ENCODE data around the gene EYA2.

EYA2 gene

DNA sequence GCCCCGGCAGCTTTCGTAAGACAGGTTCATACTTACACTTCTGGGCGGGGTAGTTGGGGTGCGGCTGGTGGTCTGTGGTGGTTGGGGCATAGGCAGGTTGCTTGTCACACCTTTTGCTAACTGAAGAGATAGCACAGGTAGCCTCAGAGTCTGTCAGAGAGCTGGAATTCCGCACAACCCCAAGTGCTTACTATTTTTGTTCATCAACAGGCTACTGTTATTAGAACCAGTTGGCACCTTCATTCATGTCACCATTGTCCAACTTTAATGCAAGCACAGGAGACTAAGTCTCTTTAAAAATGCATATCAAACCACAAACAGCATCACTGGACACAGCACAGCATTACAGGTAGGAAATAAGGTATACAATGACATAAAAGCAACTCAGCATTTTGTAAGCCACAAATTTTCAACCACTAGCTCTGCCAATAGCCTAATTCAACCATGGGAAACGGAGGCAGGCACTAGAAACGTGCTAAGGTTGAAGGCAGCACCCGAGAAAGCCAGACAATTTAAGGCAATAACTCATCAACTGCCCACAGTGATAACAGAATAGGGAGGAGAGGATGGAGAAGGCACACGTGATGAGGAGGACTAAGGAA is 318.1 kb downstream of the EYA2 start:
- no peak for DNase-seq (ENCODE audit: low read depth)
- TF ChIP-seq, protein P1, sequence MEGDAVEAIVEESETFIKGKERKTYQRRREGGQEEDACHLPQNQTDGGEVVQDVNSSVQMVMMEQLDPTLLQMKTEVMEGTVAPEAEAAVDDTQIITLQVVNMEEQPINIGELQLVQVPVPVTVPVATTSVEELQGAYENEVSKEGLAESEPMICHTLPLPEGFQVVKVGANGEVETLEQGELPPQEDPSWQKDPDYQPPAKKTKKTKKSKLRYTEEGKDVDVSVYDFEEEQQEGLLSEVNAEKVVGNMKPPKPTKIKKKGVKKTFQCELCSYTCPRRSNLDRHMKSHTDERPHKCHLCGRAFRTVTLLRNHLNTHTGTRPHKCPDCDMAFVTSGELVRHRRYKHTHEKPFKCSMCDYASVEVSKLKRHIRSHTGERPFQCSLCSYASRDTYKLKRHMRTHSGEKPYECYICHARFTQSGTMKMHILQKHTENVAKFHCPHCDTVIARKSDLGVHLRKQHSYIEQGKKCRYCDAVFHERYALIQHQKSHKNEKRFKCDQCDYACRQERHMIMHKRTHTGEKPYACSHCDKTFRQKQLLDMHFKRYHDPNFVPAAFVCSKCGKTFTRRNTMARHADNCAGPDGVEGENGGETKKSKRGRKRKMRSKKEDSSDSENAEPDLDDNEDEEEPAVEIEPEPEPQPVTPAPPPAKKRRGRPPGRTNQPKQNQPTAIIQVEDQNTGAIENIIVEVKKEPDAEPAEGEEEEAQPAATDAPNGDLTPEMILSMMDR (IDR thresholded peaks at IDR 0.05; ENCODE audit: insufficient read depth, low read depth, low read length, missing control alignments) = no peak
- no peak overlapping the region for H3K4me3 ChIP-seq (ENCODE audit: low read depth, low read length)

DNA sequence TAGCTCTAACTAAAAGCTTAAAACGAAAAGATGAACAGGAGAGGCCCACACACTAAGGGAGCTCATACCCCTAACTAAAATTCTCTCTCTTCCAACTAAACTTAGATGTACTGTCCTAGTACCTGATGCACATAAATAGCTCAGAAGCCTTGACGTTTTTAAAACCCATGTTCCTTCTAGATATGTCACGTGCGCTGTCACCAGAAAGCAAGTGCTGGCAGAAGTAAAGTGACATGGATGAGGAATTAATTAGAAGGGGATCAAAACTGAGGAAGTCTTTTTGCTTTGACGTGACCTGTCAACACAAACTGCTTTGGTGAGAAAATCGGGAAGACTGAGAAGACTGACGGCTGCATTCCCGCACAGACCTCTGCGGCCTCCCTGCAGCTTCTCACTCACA is 319.3 kb downstream of the EYA2 start:
- TF ChIP-seq, protein P1 (IDR thresholded peaks at IDR 0.05; ENCODE audit: insufficient read depth, low read depth, low read length, missing control alignments) = no peak
- no peak overlapping the region for H3K4me3 ChIP-seq (ENCODE audit: low read depth, low read length)
- DNase-seq (ENCODE audit: low read depth) = no peak

DNA sequence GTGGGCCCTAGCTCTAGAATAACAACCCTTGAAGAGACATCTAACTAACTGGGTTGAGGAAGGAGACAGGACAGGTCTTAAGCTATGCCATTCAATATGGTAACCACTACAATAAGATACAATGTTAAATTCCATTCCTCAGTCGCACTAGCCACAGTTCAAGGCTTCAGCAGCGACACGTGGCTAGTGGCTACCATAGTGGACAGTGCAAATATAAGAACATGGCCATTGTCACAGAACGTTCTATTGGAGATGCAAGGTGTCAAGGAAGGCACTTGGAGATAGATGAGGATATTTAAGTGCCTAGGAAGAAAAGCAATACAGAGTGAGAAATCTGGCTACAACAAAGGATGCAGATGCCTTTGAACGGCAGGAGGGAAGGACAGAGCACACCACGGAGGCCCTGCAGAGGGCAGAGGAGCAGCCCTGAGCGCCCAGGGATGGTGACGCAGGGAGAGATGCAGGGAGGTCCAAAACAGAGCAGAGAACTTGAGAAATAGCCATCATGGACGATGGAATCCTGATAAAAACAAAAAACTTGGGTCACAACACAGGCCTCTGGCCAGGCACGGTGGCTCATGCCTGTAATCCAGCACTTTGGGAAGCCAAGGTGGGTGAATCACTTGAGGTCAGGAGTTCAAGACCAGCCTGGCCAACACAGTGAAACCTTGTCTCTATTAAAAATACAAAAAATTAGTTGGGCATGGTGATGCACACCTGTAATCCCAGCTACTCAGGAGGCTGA is 321.2 kb downstream of the EYA2 start:
- DNase-seq (ENCODE audit: low read depth) = no peak
- H3K4me3 ChIP-seq (ENCODE audit: low read depth, low read length) = no peak overlapping the region
- TF ChIP-seq, protein P1 (IDR thresholded peaks at IDR 0.05; ENCODE audit: insufficient read depth, low read depth, low read length, missing control alignments) = no peak

DNA sequence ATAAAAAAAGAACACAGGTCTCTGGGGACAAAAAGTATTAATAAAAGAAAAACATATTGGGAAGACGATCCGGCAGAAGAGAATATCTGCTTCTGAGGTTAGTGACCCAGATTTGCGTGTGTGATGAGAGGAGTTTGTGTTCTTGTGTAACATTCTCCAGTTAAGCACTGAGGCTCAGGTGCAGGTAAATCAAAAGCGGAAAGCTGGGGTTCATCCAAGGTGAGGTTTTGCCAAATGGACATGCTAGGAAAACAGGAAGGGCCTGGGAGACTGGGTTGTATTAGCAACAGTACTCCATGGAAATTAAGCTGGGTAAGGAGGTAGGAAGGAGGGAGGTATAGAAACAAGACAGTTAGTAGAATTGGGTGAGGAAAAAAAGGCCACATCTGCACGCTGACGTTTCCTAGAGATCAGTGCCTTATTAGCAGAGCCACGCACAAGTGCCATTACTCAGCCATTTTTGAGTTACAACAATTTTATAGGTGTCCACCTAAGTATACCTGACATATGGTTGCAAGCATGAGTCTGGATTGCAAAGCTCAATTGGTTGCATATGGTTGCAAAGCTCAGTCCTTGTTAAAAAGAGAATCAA is 322.3 kb downstream of the EYA2 start:
- TF ChIP-seq, protein P1 (IDR thresholded peaks at IDR 0.05; ENCODE audit: insufficient read depth, low read depth, low read length, missing control alignments) = no peak
- DNase-seq (ENCODE audit: low read depth) = no peak
- no peak overlapping the region for H3K4me3 ChIP-seq (ENCODE audit: low read depth, low read length)

DNA sequence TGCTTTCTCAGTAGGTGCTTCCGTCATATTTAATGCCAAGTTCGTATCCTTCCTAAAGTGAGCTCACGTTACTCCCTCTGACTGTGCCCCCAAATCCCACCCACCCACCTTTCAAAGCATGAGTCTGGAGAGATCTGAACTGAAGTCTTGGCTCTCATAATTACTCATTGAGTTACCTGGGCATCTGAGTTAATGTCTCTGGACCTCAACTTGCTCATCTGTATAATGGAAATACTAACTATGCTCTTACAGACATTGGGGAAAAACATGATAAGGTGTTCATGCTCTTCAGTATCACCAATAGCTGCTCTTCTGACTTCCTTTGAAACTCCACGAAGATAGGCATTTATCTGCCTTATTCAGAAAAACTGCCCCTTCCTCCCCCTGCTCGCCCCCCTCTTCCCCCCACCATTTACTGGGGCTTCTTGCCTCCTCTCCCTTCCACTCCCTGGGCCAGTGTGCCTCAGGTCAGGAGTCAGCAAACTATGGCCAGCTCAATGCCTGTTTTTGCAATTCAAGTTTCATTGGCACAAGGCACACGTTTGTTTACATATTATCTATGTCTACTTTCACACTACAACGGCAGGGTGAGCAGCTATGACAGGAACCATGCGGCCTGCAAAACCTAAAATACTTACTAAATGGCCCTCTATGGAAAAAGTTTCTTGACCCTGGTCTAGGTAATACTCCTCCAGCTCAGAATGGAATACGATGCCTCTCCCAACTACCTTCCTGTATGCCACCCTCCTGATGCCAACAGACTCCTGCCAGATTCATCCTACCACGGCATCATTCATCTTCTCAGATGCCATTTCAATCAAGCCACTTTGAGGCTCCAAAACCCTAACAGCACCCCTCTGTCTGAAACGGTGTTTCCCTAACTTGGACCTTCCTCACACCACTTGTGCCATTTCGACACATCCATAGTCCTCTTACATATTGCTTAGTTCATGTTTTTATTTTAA is 323.1 kb downstream of the EYA2 start:
- DNase-seq (ENCODE audit: low read depth) = no peak
- H3K4me3 ChIP-seq (ENCODE audit: low read depth, low read length) = no peak overlapping the region
- TF ChIP-seq, protein P1 (IDR thresholded peaks at IDR 0.05; ENCODE audit: insufficient read depth, low read depth, low read length, missing control alignments) = no peak

DNA sequence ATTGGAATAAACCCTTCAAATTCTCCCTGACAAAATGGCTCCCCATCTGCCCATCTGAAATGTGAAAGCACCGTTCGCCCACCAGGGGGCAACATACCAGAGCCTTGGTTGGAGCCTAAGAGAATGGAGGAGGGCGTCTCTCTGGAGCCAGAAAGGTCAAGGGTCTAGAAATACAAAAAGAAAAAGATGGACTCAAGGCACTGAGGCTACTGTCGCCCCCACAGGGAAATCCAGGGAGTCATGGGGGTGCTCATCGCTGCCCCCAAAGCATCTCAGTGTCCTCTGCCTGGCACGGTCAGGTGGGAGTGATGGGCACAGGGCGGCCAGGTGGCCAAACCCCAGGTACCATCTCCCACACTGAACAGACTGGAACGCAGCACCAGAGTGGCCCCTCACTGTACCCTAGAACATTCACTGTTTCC is 325.5 kb downstream of the EYA2 start:
- DNase-seq (ENCODE audit: low read depth) = peak; percentile 60
- H3K4me3 ChIP-seq (ENCODE audit: low read depth, low read length) = no peak overlapping the region
- TF ChIP-seq, protein P1 (IDR thresholded peaks at IDR 0.05; ENCODE audit: insufficient read depth, low read depth, low read length, missing control alignments) = peak; percentile 61
